LNCaP clone FGC (cell line): ENCODE data around the gene SLC7A1.

Source experiments
- DNase-seq: peaks from one replicate; pipeline ENCODE4 v3.0.0-alpha.2; 2011; ENCODE audit warnings: low read depth
- H3K4me3 ChIP-seq: 2 replicates; pipeline ENCODE4 v1.5.1; 2011; ENCODE audit warnings: mild to moderate bottlenecking, low read depth, low read length, control low read depth
- CTCF ChIP-seq: IDR thresholded peaks from 2 replicates; pipeline ENCODE4 v1.5.1; 2012; ENCODE audit warnings: mild to moderate bottlenecking; ENCODE audit not compliant: control insufficient read depth, insufficient read depth; ENCODE audit errors: extremely low read depth

The SLC7A1 gene

DNA sequence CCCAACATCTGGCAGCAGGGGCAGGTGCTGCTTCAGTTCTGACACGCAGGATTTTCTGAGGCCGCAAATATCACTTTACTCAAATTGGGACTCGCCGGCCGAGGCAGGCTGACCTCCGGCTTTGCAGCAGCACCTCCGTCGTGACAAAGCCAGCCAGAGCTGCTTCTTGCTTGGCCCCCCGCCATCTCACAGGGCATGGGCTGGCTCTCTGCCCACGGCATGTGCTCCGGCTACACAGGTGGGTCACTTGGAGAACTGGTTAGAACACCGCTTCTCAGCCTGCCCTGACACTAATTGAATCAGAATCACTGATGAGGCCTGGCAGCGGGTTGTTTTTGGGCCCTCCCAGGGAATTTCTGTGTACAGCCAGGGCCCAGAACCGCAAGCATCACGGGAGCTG is 112.3 kb downstream of the SLC7A1 start:
- no peak for TF ChIP-seq CTCF
- DNase-seq: no peak
- H3K4me3 ChIP-seq: no peak overlapping the region

- TF ChIP-seq CTCF: no peak
- no peak overlapping the region for H3K4me3 ChIP-seq
- no peak for DNase-seq
These were observed 113.0 kb downstream of the SLC7A1 start for GRCh38 chr13:29482504-29482903.

GRCh38 chr13:29481603-29482002 is 113.9 kb downstream of the SLC7A1 start:
- no peak for DNase-seq
- no peak for TF ChIP-seq CTCF
- H3K4me3 ChIP-seq: no peak overlapping the region

DNA sequence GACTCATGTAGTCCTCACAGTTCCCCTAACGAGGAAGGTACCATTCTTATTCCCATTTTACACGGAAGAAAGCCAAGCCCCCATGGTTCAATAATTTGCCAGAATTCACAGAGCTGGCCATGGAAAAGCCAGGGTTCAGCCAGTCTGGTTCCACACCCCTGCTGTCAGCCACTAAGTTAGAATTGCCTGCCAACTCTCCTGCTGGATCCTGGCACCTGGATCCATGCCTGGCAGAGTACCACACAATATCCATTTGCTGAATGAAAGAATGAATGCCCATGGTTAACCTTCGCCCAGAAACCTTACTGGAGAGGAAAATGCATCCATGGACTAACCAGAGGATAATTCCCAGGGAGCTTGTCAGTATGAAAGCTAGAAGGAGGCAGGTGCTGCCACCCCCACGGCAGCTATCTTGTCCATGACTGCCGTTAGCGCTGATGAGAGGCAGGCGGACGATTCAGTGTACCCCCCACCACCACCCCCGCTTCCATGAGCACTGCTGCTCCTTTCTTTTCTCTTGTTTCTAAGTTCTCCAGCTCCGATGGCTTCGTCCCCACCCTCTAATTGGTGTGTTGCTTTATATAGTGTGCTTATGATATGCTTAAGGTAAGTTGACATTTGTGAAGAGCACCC is 114.5 kb downstream of the SLC7A1 start:
- no peak for DNase-seq
- no peak overlapping the region for H3K4me3 ChIP-seq
- TF ChIP-seq CTCF: no peak

DNA sequence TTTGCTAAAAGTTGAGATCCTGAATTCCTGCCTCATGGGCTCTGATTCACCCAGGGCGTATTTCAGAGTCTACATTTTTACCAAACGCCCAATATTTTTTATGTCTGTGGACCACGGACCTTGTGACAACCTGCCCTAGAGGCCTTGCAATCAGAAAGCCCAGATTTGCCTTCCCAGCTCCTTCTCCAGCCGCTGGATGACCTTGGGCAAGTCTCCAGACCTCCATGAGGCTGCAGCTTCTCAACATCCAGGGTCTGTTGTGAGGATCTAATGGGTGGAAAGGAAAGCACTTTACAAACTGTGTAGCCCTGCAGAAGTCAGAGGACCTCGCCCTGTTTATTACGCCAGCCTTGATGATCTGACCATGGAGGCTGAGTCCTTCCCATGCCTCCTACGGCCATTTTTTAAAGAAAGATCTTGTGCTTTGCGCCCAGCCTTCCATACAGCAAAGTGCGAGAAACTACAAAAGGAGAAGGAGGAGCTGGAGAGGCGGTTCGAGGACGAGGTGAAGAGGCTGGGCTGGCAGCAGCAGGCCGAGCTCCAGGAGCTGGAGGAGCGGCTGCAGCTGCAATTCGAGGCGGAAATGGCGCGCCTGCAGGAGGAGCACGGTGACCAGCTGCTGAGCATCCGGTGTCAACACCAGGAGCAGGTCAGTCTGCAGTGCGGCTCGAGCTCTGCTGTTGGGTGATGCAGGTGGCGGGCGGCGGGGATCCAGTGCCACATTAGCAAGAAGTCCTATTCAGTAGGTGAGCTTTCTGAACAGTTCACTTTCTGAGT is 115.6 kb downstream of the SLC7A1 start:
- TF ChIP-seq CTCF: no peak
- H3K4me3 ChIP-seq: no peak overlapping the region
- no peak for DNase-seq

DNA sequence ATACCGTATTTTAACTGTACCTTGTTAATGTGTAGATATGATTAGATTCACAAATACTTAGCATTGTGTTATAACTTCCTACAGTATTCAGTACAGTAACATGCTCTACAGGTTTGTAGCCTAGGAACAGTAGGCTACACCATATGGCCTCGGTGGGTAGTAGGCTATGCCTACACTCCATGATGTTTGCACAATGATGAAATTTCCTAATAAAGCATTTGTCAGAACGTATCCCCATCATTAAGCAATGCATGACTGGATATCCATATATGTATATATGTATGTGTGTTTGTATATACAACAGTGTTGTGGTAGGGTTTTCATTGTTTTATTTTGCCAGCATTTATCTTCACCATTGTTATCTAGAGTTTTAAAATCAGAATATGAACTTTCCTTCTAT is 119.4 kb downstream of the SLC7A1 start:
- H3K4me3 ChIP-seq: no peak overlapping the region
- no peak for TF ChIP-seq CTCF
- DNase-seq: no peak
